Sigmoid colon (tissue), 4 donors: Measurements from ENCODE around the gene ZFP3.

Experiments used
- POLR2A ChIP-seq, 2 donors: fragments of 450-650 bp; IDR thresholded peaks; one replicate each; pipeline ENCODE4 v1.6.1; 2016; ENCODE audit warnings: antibody characterized with exemption in 2 of 2, mild to moderate bottlenecking in 2 of 2, moderate library complexity in 2 of 2
- POLR2AphosphoS5 ChIP-seq, 4 donors: sonication (generic); formaldehyde crosslinking; IDR thresholded peaks; one replicate each; pipeline ENCODE4 v1.6.1; 2017; ENCODE audit warnings: antibody characterized with exemption in 4 of 4
- TF ChIP-seq, protein P1 (sequence below), 4 experiments: fragments of 450-650 bp in 3 of 4; fragments of 200-600 bp in 1 of 4; IDR thresholded peaks; one replicate each; pipeline ENCODE4 v1.5.1; 2016 to 2019; ENCODE audit warnings: antibody characterized with exemption in 4 of 4, mild to moderate bottlenecking in 3 of 4, moderate library complexity in 2 of 4

GRCh38 chr17:5034651-5035050, 43.6 kb upstream of the ZFP3 start:
- TF ChIP-seq, protein P1, sequence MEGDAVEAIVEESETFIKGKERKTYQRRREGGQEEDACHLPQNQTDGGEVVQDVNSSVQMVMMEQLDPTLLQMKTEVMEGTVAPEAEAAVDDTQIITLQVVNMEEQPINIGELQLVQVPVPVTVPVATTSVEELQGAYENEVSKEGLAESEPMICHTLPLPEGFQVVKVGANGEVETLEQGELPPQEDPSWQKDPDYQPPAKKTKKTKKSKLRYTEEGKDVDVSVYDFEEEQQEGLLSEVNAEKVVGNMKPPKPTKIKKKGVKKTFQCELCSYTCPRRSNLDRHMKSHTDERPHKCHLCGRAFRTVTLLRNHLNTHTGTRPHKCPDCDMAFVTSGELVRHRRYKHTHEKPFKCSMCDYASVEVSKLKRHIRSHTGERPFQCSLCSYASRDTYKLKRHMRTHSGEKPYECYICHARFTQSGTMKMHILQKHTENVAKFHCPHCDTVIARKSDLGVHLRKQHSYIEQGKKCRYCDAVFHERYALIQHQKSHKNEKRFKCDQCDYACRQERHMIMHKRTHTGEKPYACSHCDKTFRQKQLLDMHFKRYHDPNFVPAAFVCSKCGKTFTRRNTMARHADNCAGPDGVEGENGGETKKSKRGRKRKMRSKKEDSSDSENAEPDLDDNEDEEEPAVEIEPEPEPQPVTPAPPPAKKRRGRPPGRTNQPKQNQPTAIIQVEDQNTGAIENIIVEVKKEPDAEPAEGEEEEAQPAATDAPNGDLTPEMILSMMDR (IDR thresholded peaks at IDR 0.05) = no peak
- no peak for TF ChIP-seq POLR2A (IDR thresholded peaks at IDR 0.05)
- no peak for TF ChIP-seq POLR2AphosphoS5 (IDR thresholded peaks at IDR 0.05)
